GM12875 (cell line): Measurements from ENCODE around the gene FAM53B.
A peak's percentile ranks its signal among the peaks of the same experiment; 100 is the strongest.
"Not testable (repeated sequence)": the region's sequence is repeated elsewhere in the genome, so short reads cannot be mapped to it uniquely, and the experiment has no call there.

Source experiments
- H3K4me3 ChIP-seq: one replicate; pipeline ENCODE4 v1.5.1; 2011; ENCODE audit warnings: low read depth, low read length, control low read depth
- TF ChIP-seq, protein P1 (sequence below): IDR thresholded peaks from 2 replicates; pipeline ENCODE4 v1.5.1; 2011; ENCODE audit warnings: low read depth, mild to moderate bottlenecking, control low read depth, inconsistent platforms, low read length, moderate library complexity, borderline replicate concordance; ENCODE audit not compliant: insufficient read depth

The FAM53B gene, protein sequence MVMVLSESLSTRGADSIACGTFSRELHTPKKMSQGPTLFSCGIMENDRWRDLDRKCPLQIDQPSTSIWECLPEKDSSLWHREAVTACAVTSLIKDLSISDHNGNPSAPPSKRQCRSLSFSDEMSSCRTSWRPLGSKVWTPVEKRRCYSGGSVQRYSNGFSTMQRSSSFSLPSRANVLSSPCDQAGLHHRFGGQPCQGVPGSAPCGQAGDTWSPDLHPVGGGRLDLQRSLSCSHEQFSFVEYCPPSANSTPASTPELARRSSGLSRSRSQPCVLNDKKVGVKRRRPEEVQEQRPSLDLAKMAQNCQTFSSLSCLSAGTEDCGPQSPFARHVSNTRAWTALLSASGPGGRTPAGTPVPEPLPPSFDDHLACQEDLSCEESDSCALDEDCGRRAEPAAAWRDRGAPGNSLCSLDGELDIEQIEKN

DNA sequence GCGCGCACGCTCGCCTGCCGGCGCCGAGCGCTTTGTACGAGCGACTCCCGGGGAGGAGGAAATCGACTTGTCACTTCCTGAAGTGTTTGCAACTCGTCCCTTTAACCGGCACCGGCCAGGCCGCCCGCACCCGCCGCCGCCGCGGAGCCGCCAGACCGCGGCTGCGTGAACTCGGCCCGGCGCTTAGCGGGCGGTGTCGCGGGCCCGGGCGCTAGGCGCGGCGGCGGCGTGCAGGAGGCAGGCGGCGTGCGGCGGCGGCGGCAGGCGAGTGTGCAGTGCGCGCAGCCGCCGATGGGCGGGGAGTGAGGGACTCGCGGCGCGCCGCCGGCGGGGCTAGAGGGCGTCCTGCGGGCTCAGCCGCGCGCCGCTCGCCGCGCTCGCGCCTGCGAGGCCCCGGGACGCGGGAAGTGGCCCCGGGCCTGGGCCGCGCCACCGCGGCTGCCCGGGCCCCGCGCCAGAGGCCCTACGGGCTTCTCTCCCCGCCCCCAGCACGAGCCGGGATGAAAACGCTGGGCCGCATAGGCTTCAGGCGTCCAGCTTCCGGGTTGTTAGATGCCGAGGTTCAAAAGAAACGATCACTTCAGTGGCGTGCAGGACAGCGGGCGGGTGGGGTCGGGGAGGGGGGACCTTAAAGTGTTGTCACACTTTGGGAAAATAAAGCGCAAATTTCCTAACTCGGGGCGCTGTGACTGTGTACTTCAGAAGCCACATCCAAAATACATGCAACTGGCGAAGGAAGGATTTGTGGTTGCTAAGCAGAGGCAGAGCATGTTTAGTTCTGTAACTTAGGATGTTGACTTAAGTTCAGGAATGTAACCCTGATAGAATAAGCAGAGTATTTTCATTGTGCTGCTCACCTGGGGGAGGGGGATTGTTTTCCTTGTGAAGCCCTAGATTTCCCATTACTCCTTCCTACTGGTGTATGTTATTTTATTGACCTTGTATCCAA is at the start of gene FAM53B:
Gene FAM53B, minus strand, starts transcription at position 277 of the 949 bp plus-strand sequence. CDS start 37,665 bp downstream, outside the sequence.
- TF ChIP-seq, protein P1, sequence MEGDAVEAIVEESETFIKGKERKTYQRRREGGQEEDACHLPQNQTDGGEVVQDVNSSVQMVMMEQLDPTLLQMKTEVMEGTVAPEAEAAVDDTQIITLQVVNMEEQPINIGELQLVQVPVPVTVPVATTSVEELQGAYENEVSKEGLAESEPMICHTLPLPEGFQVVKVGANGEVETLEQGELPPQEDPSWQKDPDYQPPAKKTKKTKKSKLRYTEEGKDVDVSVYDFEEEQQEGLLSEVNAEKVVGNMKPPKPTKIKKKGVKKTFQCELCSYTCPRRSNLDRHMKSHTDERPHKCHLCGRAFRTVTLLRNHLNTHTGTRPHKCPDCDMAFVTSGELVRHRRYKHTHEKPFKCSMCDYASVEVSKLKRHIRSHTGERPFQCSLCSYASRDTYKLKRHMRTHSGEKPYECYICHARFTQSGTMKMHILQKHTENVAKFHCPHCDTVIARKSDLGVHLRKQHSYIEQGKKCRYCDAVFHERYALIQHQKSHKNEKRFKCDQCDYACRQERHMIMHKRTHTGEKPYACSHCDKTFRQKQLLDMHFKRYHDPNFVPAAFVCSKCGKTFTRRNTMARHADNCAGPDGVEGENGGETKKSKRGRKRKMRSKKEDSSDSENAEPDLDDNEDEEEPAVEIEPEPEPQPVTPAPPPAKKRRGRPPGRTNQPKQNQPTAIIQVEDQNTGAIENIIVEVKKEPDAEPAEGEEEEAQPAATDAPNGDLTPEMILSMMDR, result 0 out of 2 replicates have a peak, but pooled peaks have one; percentile 9
- peak within 1 kb of the TSS; percentile 82 for H3K4me3 ChIP-seq

DNA sequence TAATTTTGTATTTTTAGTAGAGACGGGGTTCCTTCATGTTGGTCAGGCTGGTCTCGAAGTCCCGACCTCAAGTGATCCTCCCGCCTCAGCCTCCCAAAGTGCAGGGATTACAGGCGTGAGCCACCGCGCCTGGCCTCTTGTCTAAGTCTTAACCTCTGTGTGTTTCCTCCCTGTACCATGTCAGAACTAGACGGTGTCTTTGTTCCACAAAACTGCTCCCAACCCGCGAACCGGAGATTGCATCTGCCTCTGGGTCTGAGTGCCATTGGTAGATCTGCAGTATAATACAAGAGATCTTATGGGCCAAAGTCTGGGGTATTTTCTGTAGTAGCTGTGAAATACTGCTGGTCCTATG is 48.8 kb upstream of the FAM53B start:
- TF ChIP-seq, protein P1, result no peak
- H3K4me3 ChIP-seq, result no peak overlapping the region

DNA sequence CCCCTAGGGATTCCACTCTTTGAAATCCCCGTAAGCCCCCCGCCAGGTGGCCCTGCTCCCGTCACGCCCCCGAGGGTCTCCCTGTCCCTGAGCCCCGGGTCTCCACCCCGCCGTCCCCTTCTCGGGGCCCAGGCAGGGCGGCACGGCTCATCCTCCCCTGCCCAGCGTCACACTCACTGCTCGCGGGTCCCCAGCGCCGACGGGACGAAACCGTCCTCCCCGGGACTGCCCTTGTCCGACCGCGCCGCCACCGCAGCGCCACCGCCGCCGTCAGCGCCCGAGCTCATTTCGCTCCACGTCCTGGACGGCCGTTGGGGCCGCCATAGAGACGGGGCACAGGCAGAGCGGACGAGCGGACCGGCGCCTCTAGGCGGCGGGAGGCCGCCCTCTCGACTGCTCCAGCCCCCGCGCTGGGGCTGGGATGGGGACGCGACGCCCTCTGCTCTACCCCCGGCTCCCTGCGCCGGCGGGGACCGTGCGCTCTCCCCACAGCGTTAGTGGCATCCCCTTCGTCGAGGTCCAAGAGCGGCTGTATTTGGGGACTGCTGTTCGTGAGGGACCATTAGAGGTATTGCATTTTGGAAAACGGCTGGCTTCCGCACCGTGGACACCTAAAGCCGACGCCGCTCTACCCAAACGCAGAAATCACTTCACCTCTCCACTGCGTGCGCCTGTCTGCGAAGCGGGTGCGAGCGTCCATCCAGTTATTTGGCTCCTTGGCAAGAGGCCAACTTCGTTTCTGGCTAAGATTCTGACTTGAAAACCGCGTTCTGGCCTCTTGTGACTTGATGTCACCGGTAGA is 47.6 kb upstream of the FAM53B start, which contains the start of gene EEF1AKMT2:
Gene EEF1AKMT2, minus strand, starts transcription at position 341 of the 802 bp plus-strand sequence. Its CDS starts 54 bp downstream, at position 287.
- H3K4me3 ChIP-seq, result peak within 1 kb of the TSS; percentile 93
- TF ChIP-seq, protein P1, result no peak

DNA sequence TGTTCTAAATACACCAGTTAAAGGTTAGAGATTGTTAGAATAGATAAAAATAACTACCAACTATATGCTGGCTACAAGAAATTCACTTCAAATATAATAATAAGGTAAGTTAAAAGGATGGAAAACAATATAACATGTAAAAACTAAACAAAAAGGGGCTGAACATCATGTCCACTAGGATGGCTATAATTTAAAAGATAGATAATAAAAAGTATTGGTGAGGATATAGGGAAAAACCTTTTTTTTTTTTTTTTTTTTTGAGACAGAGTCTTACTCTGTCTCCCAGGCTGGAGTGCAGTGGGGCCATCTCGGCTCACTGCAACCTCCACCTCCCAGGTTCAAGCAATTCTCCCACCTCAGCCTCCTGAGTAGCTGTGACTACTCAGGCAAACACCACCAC is 38.7 kb upstream of the FAM53B start:
- H3K4me3 ChIP-seq, result not testable (repeated sequence)

DNA sequence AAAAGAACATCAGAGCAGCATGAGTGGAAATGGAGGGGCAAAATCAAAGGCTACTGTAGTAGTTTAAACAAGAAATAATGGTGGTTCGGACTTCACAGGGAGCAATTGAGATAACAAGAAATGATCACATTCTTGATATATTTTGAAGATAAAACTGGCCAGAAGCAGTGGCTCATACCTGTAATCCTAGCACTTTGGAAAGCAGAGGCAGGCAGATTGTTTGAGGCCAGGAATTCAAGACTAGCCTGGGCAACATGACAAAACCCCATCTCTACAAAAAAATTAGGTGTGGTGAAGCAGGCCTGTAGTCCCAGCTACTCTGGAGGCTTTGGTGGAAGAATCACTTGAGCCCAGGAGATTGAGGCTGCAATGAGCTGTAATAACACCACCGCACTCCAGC is 24.6 kb upstream of the FAM53B start:
- no peak overlapping the region for H3K4me3 ChIP-seq
- TF ChIP-seq, protein P1, result no peak

DNA sequence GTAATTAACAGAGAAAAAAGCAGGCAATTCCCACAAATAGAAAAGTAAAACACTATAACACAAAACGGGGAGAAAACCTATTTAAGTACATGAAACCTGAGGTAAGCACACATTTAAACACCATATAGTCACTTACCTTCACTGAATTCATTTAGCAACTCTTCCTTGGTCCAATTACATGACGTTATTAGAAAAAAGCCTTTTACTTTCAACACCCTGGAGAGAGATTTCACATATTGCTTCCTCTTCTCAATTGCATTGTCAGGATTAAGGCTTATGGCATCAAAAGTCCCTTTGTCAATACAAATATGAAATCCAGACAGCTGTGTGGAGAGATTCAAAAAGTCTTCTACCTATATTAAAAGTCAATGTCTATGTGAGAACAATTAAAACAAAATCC is 21.1 kb upstream of the FAM53B start:
- TF ChIP-seq, protein P1, result no peak

DNA sequence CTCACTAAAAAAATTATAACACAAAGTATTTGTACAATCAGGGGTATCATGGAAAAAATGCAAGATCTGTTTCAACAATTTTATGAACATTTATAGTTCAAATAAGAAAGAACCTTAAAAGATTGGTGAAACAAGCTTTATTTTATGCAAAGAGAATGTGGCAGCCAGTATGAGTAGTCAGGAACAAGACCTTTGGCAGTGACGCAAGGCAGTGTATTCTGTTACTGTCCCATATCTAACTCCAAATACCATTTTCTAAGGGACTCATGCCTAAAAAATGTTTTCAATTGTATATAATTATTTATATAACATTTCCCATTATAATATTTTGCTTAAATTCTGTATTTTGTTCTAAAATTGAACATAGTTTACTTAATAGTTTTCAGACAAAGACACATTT is 19.1 kb upstream of the FAM53B start:
- TF ChIP-seq, protein P1, result no peak
- no peak overlapping the region for H3K4me3 ChIP-seq

More for the DNA sequence above, 21.1 kb upstream of the FAM53B start:
- no peak overlapping the region for H3K4me3 ChIP-seq
